ENCODE results near the gene HOXB1.
"Not testable (repeated sequence)": the region's sequence is repeated elsewhere in the genome, so short reads cannot be mapped to it uniquely, and the experiment has no call there.

Gene HOXB1

GRCh38 chr17:48542114-48542656, 11.4 kb upstream of the HOXB1 start:
- DNase-seq, result peak; percentile 37

- DNase-seq, result peak; percentile 49
Measured at GRCh38 chr17:48541577-48542113, 10.8 kb upstream of the HOXB1 start.

GRCh38 chr17:48541036-48541576, 10.3 kb upstream of the HOXB1 start:
- no peak for DNase-seq

DNA sequence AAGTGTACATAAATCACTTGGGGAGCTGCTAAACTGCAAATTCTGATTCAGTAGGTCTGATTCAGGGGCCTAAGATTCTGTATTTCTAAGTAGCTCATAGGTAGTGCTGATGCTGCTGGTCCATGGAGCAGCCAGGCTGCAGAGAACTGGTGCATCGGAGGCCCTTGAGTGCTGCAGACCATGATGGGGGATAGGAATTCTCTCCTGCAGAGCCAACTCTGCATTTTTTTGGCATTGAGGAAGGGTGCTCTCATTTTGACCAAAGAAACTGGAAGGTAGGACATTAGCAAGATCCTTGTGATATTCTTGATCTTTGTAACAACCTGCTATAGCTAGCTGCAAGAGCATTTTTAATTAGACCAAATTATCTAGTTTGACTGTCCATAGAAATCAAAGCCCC, 9.4 kb upstream of the HOXB1 start:
- no peak for DNase-seq

- no peak for DNase-seq
Measured at GRCh38 chr17:48539177-48539576, 8.4 kb upstream of the HOXB1 start.

GRCh38 chr17:48537316-48537715, 6.5 kb upstream of the HOXB1 start:
- no peak for DNase-seq

DNA sequence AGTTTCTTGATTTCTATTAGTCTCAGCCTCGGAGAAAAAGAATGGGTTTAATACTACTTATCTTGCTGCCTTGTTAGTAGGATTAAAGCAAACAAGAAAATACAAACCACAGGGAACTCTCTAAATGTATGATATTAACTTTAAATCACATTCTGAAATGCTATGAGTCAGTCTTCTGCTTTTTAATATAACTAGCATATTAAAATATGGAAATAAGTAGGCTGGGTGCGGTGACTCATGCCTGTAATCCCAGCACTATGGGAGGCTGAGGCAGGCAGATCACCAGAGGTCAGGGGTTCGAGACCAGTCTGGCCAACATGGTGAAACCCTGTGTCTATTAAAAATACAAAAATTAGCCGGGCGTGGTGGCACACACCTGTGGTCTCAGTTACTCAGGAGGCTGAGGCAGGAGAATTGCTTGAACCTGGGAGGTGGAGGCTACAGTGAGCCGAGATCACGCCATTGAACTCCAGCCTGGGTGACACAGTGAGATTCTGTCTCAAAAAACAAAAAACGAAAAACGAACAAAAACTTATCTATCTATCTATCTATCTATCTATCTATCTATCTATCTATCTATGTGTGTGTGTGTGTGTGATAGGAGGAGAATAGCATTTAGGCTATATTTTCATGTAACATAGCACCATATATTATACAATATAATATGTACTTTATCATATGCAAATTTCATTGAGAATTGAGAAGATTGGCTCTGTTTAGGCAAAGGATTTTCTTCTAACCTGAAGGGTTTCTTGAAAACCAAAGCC, 5.2 kb upstream of the HOXB1 start:
- DNase-seq, result not testable (repeated sequence)

DNA sequence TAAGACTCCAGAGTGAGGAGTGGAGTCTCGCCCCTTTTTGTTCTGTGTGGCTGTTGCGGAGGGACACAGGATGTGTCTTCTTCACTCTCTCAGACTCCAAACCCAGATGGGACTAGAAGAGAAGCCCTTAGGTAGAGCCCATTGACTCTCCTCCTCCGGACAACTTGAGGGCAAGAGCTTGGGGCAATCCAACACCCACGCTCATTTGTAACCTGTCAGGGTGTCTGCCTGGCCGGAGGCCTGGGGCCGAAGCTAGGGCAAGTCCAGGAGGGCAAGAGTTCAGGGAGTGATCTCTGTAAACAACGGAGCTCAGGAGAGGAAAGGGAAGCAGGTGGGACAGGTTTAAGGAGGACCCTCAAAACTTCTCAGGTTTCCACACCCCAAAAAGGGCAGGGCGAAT, 1.4 kb upstream of the HOXB1 start:
- no peak for DNase-seq

- no peak for DNase-seq
Measured at GRCh38 chr17:48530208-48530886, 464 bp downstream of the HOXB1 start.

DNA sequence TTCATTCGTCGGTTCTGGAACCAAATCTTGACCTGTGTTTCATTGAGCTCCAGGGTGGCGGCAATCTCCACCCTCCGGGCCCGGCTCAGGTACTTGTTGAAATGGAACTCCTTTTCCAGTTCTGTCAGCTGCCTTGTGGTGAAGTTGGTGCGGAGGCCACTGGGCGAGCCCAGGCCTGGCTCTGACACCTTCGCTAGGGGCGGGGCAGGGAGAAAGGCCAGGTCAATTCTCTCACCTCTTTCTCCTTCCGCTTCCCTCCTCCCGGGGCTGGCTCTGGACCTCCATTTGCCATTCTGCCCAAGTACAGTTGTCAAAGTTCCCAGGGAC, 1.2 kb downstream of the HOXB1 start:
- DNase-seq, result no peak

GRCh38 chr17:48528936-48529682, 1.7 kb downstream of the HOXB1 start:
- no peak for DNase-seq

- no peak for DNase-seq
Measured at GRCh38 chr17:48528153-48528935, 2.5 kb downstream of the HOXB1 start.

DNA sequence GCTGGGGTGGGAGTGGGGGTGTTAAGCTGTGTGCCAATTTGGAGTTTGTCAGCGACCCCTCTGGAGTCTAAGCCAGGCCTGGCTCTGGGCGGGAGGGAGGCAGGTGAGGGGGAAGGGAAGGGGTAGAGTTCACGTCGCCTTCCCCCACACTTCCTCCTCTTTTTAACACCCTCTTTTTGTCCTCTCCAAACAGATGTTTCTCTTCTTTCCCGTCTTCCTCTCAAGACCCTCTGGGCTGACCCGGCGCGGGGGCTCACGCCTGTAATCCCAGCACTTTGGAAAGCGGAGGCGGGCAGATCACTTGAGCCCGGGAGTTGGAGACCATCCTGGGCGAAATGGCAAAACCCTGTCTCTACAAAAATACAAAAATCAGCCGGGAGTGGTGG, 3.3 kb downstream of the HOXB1 start:
- DNase-seq, result no peak

GRCh38 chr17:48526608-48527546, 3.9 kb downstream of the HOXB1 start:
- DNase-seq, result no peak

- no peak for DNase-seq
Measured at GRCh38 chr17:48523010-48523409, 7.8 kb downstream of the HOXB1 start.

DNA sequence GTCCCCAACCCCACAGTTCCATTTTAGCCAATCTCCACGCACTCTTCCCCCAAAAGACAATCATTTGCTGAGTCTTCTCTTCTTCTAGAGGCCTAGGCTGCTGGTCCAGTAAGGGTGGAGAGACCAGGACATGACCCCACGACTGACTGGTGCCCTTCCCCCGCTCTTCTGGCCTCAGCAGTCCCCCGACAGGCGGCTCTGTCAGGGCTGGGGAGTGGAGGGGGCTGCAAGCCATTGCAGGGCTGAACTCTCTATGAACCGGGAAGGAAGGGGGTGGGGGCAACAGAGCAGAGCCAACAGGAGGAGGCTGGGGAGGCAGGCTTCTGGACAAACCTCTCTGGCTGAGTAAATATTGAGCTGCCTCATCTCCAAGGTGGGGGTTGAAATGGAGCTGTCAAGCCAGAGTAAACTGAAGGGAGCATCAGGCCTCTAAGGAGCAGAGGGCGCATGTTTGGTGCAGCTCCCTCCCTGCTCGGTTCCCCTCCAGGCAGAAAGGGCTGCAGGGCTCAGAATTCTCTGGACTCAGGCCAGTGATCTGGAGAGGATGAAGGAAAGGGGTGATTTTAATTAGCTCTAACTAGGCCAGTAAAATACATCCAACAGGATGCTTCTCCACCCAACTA, 8.7 kb downstream of the HOXB1 start:
- DNase-seq, result no peak

DNA sequence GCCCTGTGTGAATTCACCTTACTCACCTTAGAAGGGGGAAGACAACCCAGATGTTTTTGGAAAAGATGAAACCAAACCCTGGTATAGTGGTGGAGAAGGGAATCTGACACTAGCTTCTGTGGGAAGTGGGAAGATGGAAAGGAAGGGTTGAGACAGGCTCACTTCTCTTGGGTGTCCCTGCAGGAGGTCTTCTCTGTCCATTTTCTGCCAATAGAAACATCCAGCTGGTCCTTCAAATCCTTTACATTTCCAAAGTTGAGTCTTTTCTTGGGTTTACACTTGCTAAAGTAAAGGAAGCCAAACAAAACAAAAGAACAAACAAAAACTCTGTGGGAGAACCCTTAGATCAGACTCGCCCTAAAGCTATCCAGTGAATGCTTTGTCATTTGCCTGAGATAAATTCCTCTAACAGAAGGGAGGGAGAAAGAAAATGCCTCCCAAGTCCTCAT, 10.2 kb downstream of the HOXB1 start:
- no peak for DNase-seq

GRCh38 chr17:48519427-48519826, 11.4 kb downstream of the HOXB1 start:
- no peak for DNase-seq

DNA sequence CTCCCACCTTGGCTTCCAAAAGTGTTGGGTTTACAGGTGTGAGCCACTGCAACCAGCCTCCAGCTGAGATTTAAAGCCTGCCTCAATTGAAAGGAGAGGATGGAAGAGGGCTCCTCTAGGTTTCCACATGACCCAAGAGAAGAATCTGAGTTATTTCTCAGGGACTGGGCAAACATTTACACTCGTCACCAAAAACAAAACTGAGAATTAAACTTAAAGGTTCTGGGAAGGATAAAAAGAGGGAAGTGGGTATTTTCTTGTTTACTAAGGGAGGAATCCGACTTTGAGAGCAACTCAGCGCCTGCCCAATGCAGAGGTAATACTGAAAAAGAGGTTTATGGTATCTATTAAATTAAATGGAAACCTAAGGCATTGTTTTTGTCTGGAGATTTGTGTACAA, 13.3 kb downstream of the HOXB1 start:
- no peak for DNase-seq
